Activated effector memory CD4-positive, alpha-beta T cell treated with Interleukin-2 at 50 U/mL for 16 hours (primary cell): ENCODE data around the gene PLEKHH1.
"Not testable (repeated sequence)": the region's sequence is repeated elsewhere in the genome, so short reads cannot be mapped to it uniquely, and the experiment has no call there.

Source experiments
- DNase-seq: peaks from one replicate; pipeline ENCODE4 v3.0.0-alpha.2; 2020

The PLEKHH1 gene

DNA sequence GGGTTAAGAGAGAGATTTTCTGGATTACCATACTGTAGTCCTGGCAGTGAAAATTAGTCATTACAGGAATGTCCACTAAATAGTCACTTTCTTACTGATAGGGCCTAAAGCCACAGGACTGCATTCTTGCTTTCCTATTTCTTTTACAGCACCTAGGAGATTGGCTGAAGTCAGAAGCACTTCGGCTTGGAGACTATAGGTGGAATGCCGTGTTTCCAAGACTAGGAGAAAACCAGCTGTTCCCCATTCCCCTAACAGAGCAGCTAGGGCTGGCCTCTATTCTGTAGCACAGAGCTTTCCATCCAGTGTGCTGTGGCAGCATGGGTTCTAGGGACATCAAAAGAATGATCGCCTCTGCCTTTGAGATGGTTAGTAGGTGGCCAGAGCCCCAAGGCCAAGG is 51.9 kb downstream of the PLEKHH1 start:
- DNase-seq = no peak

DNA sequence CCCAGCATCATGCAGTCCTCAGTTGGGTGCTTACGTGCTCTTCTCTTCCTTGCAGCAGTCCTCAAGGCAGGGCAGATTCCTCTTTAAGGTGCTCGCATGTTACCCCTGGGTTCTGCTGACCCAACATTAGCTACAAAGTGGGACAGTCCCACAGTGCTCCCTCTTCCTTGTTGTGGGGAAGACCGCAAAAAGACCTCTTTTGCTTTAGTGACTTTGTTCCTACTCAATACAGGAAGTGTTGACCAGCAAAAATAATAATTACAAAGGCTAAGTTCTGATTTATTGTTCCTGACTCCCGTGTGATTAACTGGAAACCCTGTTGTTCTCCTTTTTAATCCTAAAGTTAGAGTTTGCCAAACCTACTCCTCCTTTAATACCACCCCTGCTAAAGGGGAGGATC is 53.3 kb downstream of the PLEKHH1 start:
- no peak for DNase-seq

DNA sequence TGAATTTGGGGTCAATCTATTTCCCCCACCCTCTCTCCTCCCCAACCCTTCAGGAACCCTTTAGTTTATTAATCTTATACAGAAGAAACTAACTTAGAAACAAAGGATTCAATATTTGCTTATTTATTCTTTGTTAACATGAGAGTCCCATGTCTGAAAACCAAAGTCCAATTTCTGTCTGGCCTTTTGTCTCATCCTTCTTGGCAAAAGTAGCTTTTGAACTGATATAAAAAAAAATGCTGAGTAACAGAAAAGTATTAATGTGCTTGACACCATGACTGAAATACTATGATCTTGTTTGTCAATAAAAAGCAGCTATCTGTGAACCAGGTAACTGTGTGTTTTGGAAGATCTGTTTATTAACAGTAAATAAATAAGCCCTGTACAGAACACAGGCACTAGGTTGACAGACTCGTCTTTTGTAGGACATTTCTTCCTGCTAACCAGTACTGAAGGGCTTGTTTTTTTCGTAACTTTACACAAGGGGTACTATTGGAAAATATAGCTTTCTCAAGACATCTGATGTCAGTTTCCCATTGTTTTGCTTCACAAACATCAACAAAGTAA is 56.2 kb downstream of the PLEKHH1 start:
- no peak for DNase-seq

DNA sequence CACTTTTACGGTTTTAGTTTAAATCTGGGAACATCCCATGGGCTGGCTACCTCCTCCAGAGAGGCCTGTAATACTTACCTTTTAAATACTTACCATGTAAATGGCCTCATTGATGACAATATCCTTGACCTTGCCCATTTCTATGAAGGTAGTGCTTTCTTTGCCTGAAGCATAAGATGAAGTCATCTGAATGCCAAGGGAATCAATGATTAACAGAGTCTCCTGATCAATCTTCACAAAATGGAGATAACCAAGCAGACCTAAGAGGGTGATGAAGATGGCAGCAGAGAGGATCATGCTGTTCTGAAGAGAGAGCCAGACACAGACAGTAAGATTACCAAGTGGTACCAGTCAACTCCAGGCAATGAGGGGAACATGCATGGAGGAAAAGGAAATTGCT is 60.6 kb downstream of the PLEKHH1 start:
- DNase-seq = not testable (repeated sequence)

DNA sequence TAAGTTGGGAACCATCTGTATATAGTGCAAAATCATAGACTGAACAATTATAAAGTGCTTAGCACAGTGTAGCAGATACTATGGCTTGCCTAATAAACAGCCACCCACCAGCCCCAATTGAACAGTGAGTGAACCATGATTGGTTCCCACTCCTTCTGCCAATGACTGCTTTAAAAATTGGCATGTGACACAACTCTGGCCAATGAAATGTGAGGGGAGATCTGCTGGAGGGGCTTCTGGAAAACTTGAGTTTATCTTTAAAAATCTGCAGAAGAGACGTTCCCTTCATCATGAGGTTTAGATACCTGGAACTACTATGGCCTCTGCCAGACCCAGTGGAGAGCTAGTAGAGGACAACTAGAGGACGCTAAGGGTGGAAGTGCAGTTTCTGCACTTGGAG is 62.3 kb downstream of the PLEKHH1 start:
- DNase-seq = no peak

DNA sequence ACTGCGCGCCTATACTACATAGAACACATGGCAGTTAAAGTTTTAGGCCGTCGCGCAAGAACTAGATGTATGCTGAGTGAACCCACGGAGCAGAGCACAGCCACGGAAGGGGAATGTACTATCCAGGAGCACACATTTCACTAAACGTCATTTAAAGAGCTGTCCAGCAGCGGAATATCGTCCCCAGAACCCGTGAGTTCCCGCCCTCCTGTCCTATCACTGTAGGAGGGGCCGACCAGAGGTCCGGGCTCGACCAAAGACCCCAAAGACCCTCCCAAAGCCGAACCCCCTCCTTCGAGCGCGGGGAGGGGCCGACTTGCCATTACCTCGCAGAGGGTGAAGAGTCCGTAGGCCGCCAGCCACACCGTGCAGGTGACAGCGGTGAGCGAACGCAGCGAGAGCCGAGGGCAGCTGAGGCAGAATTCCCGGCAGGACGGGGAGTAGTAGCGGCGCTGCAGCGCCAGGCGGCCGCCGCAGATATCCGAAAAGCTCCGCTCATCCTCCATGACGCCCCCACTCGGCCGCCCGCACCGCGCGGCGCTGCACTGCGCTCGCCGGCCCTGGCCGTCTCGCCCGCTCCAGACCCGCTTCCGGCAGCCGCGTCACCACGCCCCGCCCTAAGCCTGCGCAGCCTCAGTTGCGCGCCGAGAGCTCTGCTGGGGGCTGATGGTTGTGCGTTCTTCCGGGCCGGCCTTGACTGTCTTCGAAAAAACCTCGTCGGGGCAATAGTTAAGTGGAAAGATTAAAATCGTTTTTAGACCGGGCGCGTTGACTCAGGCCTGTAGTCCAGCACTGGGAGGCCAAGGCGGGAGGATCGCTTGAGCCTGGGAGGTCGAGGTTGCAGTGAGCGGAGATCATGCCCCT is 66.8 kb downstream of the PLEKHH1 start, which contains the start of gene PIGH:
TSS of gene PIGH (minus strand) at position 571 of the 864 bp plus-strand sequence. CDS start at position 506, 65 bp downstream.
- DNase-seq = peak; percentile 92

DNA sequence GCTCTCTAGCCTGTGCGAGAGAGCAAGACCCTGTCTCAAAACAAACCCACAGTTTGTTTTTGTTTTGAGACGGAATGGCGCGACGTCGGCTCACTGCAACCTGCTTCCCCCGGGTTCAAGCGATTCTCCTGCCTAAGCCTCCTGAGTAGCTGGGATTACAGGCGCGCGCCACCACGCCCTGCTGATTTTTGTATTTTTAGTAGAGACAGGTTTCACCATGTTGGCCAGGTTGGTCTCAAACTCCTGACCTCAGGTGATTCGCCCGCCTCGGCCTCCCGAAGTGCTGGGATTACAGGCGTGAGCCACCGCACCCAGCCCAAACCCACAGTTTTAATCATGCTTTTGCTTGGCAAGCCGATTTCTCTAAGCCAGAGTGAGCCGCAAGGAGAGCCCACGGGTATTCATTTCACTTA is 67.5 kb downstream of the PLEKHH1 start:
- DNase-seq = not testable (repeated sequence)

DNA sequence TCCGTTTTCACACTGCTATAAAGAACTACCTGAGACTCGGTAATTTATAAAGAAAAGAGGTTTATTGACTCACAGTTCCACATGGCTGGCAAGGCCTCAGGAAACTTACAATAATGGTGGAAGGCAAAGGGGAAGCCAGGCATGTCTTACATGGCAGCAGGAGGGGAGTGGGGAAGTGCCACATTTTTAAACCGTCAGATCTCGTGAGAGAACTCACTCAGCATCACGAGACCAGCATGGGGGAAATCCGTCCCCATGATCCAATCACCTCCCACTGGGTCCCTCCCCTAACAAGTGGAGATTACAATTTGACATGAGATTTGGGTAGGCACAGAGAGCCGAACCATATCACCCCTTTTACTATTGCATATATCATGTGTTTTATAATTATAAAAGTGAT is 69.0 kb downstream of the PLEKHH1 start:
- no peak for DNase-seq

DNA sequence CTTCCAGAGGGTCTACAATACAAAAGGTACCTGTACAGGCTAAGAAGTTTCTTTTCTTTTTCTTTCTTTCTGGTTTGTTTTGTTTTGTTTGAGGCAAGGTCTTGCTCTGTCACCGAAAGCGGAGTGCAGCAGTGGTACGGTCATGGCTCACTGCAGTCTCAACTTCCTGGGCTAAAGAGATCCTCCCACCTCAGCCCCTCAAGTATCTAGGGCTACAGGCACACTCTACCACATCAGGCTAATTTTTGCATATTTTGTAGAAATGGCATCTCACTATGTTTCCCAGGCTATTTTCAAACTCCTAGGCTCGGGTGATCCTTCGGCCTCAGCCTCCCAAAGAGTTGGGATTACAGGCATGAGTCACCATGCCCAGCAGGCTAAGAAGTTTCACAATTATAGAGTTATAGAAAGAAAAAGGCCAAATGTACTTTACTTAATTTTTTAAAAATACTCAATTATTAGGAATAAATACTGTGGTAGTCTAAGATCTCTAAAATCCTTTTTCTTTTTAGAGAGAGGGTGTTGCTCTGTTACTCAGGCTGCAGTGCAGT is 70.0 kb downstream of the PLEKHH1 start:
- no peak for DNase-seq

DNA sequence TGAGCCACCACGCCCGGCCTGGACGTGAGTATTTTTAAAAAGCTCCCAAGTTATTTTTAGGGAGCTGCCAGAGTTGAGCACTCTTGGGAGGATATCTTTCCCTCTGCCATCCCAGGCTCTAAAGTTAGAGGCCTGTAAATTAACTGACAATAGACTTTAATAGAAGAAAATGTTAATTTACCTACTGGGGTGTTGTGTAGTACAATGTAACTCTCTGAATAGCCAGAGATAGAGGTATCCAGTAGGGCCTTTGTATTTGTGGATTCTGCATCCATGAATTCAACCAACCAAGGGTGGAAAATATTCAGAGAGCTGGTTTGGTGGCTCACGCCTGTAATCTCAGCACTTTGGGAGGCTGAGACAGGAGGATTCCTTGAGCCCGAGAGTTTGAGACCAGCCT is 74.6 kb downstream of the PLEKHH1 start:
- no peak for DNase-seq

DNA sequence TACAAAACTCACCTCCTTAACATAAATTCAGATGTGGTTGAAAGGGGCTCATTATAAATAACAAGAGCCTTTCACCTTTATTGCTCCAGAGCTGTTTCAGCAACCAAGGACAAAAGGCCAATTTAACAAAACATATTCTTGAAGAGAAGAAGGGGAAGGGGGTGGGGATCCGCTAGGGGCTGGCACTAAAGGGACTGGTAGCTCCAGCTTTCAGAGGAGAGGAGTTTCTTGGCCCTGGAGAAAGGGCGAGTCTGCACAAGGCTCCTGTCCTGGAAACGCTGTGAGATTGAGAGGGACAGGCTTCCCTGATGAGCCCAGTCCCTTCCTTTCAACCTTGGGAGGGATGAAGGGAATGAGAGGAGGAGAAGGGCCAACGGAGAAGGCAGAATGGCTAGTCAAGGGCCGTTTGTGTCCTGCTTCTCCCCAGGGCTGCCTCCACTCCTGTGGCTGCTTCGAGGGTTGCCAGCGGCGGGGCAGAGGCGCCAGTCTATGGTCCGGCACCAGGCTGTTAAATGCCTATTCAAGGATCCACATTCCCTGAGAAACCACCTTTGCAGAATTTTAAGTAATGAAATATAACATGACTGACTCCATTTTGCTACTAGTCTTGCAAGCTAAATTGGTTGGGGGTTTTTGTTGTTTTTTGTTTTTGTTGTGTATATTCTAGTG is 76.7 kb downstream of the PLEKHH1 start:
- DNase-seq = no peak

DNA sequence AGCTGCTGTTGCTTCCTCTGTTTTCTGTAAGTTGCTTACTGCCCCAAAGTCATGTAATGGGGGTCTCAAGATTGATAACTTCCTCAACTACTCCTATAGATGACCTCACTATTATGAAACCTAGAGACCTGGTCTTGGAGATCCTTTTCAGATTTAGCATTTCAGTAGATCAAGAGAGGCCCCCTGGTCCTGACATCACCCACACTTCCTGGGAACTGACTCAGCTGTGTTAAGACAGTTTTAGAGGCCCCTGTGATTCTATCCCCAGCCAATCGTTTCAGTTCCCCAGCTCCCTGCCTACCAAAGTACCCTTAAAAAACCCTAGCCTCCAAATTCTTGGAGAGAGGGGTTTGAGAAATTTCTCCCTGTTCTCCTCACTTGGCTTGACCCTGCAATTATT is 77.4 kb downstream of the PLEKHH1 start:
- no peak for DNase-seq

DNA sequence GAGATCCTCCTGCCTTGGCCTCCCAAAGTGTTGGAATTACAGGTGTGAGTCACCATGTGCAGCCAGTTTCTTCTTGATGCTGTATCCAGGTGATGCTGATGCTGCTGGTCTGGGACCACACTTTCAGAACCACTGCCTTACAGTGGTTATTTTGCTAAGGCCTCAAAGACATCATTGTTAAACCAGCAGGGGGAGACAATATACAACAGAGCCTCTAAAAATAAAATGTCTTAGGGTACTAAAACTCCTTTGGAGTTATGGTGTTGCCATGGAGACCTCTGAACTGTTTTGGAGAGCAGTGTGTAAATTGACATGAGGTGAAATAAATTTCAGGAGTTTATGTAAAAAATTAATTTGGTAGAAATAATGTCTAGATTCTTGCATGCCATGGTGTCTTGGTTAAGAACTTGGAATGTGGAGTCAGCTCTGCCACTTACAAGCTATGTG is 85.5 kb downstream of the PLEKHH1 start:
- DNase-seq = no peak

DNA sequence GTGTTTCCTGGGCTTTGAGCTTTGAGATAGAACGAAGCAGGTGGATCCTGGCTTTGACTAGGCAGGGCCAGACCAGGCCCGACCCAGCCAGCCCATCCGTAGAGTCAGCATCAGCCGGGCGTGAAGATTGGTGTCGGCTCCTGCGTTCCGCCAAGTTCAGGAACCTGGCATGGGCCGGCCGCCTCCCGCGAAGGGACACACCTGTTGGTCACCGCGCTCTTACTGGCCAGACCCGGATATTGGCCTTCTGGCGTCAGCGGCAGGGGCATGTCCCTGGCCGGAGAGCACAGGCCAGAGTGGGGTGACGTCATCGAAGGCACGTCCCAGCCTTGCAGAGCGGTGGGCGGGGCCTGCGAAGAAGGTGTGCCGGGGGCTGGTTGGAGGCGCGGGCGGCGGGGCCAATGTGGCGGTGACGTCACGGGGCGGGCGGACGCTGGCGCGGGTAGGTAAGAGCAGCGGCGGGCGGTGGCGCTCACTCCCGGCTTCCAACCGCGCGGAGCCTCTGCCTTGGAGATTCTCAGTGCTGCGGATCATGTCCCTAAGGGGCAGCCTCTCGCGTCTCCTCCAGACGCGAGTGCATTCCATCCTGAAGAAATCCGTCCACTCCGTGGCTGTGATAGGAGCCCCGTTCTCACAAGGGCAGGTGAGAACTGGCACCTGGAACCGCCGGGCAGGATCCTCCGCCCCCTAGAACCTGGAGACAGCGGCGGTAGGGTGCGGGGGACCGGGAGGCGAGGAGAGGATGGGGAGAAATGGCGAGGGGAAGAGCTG is 86.5 kb downstream of the PLEKHH1 start, which contains the start of gene ARG2:
TSS of gene ARG2 (plus strand) at position 475 of the 771 bp plus-strand sequence. CDS start at position 533, 58 bp downstream.
- peak; percentile 92 for DNase-seq

DNA sequence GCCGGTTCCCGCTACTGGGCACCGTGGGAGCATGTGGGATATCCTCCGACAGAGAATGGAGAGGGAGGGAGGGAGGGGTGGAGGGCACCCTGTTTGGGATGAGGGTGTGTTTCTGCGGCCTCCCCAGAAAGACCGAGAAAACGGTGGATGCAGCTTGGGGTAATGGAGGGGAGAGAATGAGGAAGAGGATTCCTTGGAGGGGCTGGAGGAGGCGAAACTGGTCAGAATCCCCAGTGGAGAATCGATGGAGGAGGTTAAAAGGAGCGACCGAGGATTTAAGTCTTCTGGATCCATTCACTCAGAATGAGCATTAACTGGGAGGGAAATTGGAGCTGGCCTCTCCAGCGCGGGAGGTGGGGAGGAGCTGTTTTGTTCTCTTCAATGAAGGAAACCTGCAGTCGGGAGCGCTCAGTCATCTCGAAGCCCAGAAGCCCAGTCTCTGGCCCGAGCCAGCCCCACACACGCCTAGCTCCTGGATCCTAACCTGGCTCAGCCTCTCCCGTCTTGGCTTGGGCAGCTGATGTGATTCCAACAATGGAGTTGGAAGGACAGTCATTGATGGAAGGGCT is 87.2 kb downstream of the PLEKHH1 start:
- DNase-seq = no peak

DNA sequence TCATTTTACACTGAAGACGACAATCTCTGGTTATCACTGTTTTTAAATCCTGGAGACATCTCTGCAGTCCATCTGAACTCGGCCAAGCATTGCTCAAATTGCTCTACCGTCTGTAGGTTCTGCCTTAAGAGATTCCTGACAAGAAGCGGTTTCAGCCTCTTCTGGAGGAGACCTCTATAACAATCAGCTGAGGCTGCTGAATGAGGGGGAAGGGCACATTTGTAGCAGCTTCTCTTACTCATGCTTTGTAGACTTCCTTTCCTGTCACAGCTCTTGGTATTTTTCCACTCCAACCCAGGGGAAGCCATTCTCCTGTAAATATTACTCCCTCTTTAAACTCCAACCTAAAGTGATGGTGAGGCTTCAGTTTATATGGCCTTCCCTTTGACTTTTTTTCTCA is 89.6 kb downstream of the PLEKHH1 start:
- no peak for DNase-seq

DNA sequence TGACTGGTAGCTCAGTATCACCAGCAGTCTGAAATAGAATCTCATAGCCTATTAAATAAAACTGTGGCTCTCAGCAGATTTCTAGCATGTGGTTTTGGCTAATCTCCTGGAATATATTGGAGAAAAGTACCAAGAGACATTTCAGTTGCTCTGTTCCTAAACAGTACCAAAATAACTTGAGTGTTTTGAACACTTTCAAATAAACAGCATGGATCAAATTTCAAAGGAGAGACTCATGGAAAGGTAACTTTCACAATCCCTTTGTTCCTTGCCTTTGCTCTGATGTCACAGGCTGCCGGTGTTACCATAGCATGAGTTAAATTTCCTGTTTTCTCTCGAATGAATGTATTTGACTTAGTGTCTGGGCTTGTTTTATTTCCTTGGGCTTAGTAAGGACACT is 90.0 kb downstream of the PLEKHH1 start:
- DNase-seq = no peak

DNA sequence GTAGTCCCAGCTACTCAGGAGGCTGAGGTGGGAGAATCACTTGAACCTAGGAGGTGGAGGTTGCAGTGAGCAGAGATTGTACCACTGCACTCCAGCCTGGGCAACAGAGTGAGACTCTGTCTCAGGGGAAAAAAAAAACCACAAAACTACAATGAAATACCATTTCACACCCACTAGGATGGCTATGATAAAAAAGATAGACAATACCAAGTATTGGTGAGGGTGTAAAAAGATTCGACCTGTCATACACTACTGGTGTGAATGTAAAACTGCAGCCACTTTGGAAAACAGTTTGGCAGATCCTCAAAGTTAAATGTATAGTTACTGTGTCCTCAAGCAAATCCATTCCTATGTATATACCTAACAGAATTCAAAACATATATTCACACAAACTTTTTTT is 93.0 kb downstream of the PLEKHH1 start:
- not testable (repeated sequence) for DNase-seq

DNA sequence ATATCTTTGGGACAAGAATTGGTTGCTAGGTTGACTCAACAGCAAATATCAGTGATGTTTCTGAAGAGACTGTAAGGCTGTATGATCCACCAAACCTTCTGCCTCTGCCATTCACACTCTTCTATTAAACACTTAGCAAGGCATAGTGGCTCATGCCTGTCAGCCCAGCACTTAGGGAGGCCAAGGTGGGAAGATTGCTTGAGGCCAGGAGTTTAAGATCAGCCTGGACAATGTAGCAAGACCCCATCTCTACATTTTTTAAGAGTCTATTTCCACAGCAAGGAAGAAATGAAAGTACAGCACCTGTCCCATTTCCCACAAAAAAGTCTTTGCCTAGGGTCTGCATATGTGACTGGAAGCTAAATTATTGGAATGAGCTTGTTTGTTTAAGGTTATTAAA is 94.4 kb downstream of the PLEKHH1 start:
- DNase-seq = no peak

DNA sequence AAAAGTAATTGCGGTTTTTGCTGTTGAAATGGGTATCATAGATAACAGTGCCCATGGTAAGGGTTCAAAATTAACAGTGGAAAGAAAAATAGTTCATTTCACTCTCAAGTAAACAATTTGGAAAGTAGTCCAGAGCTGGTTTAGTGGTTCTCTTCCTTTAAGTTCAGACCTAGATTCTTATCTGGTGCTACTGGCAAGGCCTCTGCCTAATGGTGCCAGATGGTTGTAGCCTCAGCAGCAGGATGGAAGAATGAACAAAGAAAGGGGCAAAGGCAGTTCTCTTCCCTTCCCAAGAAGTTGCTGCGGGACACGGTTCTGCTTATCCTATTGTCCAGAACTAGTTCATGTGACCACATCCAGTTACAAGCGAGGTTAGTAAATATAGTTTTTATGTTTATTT is 97.1 kb downstream of the PLEKHH1 start:
- DNase-seq = no peak

DNA sequence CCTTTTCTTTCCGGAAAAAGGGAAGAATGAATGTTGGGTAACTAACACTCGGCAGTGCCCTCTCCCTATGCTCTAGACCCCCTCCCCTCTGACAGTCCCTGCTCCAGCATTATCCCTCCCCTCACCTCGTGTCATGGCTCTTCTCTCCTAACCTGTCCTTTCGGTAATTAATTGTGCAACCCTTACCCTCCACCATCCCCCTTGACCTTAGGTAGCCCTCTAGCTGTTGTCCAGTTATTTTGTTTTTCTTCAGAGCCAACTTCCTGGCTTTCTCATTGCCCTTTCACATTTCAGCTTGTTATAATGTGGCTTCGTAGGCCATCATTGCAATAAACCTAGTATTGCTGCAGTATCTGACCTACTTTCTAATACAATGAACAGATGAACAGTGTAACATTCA is 97.8 kb downstream of the PLEKHH1 start:
- DNase-seq = no peak

DNA sequence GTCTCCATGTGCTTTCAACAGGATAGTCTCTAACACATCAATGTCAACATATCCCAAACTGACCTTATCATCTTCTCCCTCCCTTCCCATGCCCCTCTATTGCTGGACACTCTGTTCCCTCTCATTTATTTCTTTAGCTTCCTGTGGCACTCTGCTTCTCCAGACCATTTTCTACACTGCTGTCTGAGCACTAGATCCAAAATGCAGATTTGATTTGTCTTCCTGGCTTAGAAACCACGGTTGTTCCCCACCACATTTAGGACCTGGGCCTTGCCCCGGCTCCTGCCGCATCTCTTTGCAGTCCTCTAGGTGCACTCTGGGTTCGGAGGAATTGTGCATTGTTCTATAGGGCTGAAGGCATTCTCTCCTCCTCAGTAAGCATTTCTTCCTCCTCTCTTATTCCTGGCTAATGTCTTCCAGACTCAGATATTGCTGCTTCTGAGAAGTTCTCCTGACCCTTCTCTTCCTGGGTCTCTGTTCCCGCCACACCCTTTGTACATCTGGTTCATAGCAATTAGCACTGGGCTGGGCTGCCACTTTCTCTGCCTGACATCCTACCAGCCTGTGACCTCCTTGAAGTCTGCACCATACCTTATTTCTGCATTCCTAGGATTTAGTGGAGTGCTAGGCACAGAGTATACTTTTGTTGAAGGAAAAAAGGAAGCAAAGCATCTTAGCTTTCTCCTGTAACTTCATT is 100.5 kb downstream of the PLEKHH1 start:
- no peak for DNase-seq
